GM12864 (cell line): ENCODE measurements around the gene QSOX1.

ENCODE experiments used
- DNase-seq: peaks from one replicate; pipeline ENCODE4 v3.0.0-alpha.2; 2011; ENCODE audit warnings: low read depth
- H3K4me3 ChIP-seq: 2 replicates; pipeline ENCODE4 v1.5.1; 2011; ENCODE audit warnings: mild to moderate bottlenecking, low read depth, low read length, control low read depth
- CTCF ChIP-seq: IDR thresholded peaks from 2 replicates; pipeline ENCODE4 v1.5.1; 2011; ENCODE audit warnings: low read depth, mild to moderate bottlenecking, moderate library complexity, low read length, control low read depth, inconsistent platforms; ENCODE audit errors: missing control alignments

Gene QSOX1

DNA sequence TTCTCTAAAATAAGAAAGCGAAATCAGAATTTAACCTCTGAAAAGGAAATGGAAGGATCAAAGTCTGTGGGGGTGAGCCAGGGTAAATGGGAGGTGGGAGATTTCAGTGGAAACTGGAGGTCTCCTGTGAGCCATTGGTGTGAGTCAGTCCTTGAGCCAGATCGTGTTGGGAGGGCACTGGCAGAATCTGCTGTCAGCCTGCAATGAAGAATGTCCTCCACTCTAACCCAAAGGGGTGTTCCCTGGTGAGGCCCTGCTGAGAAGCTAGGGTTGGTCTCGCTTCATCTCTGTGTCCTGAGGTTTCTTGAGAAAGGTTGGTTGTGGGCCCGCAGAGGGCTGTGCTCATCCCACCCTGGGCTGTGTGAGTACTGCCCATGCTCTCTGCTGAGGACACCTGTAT is 2.4 kb downstream of the QSOX1 start:
- TF ChIP-seq CTCF = no peak
- H3K4me3 ChIP-seq = no peak overlapping the region
- DNase-seq = no peak

- TF ChIP-seq CTCF = no peak
- no peak for DNase-seq
- no peak overlapping the region for H3K4me3 ChIP-seq
Observed at GRCh38 chr1:180157576-180158057, 2.9 kb downstream of the QSOX1 start.

GRCh38 chr1:180158149-180159147 is 3.8 kb downstream of the QSOX1 start:
- TF ChIP-seq CTCF = no peak
- no peak for DNase-seq
- no peak overlapping the region for H3K4me3 ChIP-seq

DNA sequence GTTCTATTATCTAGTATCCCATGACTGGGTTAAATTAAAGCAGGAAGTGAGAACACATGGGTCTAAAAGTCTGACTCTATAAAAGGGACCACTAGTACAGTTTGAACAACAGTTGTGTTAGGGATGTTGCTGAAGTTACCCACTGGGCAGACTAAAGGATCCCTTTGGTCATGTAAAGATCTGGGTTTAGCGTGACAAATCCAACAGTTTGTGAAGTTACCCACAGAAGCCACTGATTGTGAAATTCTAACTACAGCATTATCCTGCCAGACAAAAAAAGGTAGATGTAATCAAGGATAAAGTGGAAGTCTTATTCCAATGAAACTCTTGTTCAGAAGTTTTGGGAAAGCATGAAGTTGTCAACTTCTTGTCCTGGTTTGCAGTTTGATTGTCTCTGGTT is 5.7 kb downstream of the QSOX1 start:
- no peak overlapping the region for H3K4me3 ChIP-seq
- DNase-seq = no peak
- no peak for TF ChIP-seq CTCF

DNA sequence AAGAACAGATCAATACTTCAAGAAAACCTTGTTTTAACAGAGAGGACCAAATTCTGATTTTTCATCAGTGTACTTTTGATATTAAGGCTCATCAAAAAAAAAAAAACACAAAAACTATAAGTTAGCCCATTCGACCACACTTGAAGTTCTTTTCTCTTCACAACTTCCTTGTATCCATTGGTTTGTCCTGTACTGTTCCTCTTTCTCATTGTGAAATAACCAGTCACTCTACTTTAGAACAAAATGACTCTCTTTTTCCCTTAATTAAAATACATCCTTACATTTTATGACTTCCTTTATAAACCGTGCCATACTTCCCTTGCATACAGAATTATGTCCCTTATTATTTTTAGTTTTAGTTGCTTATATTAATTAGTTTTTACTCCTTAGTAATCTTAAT is 8.4 kb downstream of the QSOX1 start:
- no peak overlapping the region for H3K4me3 ChIP-seq
- DNase-seq = no peak
- no peak for TF ChIP-seq CTCF

- no peak for TF ChIP-seq CTCF
- no peak overlapping the region for H3K4me3 ChIP-seq
- no peak for DNase-seq
Observed at GRCh38 chr1:180165096-180165495, 10.4 kb downstream of the QSOX1 start.
